H1 (cell line): ENCODE data around the gene NAGS. TPM values are rescaled to one million over a fixed set of nuclear protein-coding genes. Genes with fewer than 3 reads are reported as not detected.

Experiments used
- CTCF ChIA-PET: fragments of 300-600 bp; sonication (Branson Sonifier 250); formaldehyde crosslinking; loops from one replicate; lab custom pipeline; 2021; ENCODE audit not compliant: partially characterized antibody; lab: Charles Lee
- POLR2A ChIA-PET: fragments of 300-600 bp; sonication (Branson Sonifier 250); formaldehyde crosslinking; loops from one replicate; lab custom pipeline; 2021; ENCODE audit warnings: inconsistent platforms; ENCODE audit not compliant: partially characterized antibody; lab: Charles Lee
- DNase-seq, 2 experiments: peaks; one replicate each; pipeline versions ENCODE4 v3.0.0 to v3.0.0-alpha.2; 2010 to 2022; ENCODE audit warnings: low spot score in 2 of 2, low read depth in 1 of 2, mixed read lengths in 1 of 2
- FAIRE-seq: peaks from 2 replicates; lab custom pipeline; 2011; peaks lifted over from hg19 to GRCh38; lab: Jason Lieb, UNC
- H2AFZ ChIP-seq: 2 replicates; pipeline ENCODE4 v1.8.1; 2012; ENCODE audit warnings: low read length, inconsistent platforms
- H2AK5ac ChIP-seq: 2 replicates; pipeline ENCODE4 v1.6.1; 2013; ENCODE audit warnings: low read depth, low read length
- H2BK120ac ChIP-seq: replicated peaks from 2 replicates; pipeline ENCODE3; 2013; ENCODE audit warnings: low read depth, low read length, inconsistent platforms
- H2BK12ac ChIP-seq: 2 replicates; pipeline ENCODE4 v1.6.1; 2013; ENCODE audit warnings: low read depth, low read length
- H2BK15ac ChIP-seq: 2 replicates; pipeline ENCODE4 v1.6.1; 2013; ENCODE audit warnings: low read length
- H2BK20ac ChIP-seq: 2 replicates; pipeline ENCODE4 v1.6.1; 2013; ENCODE audit warnings: low read length
- H2BK5ac ChIP-seq: 2 replicates; pipeline ENCODE4 v1.6.1; 2013; ENCODE audit warnings: low read depth, low read length
- H3K14ac ChIP-seq: 2 replicates; pipeline ENCODE4 v1.6.1; 2013; ENCODE audit warnings: inconsistent platforms; ENCODE audit not compliant: insufficient read length
- H3K18ac ChIP-seq: 2 replicates; pipeline ENCODE4 v1.6.1; 2013; ENCODE audit warnings: low read length; ENCODE audit errors: extremely low read depth
- H3K23ac ChIP-seq: 2 replicates; pipeline ENCODE4 v1.6.1; 2013; ENCODE audit warnings: inconsistent platforms; ENCODE audit not compliant: insufficient read length
- H3K23me2 ChIP-seq: 2 replicates; pipeline ENCODE4 v1.6.1; 2013; ENCODE audit warnings: low read depth, low read length
- H3K27ac ChIP-seq: 2 replicates; pipeline ENCODE4 v1.6.1; 2011; ENCODE audit warnings: low read depth, low read length, inconsistent platforms
- H3K27me3 ChIP-seq, 4 experiments: replicated peaks in 1 of 4; 1 replicate in 1 of 4; 2 replicates in 3 of 4; pipeline versions ENCODE4 v1.6.1 to v1.8.1; 2011 to 2013; ENCODE audit warnings: low read length in 3 of 4, mild to moderate bottlenecking in 3 of 4, inconsistent platforms in 2 of 4, mixed read lengths in 2 of 4, moderate library complexity in 1 of 4; ENCODE audit not compliant: control insufficient read depth in 3 of 4, insufficient read depth in 3 of 4; ENCODE audit errors: extremely low read depth in 1 of 4
- H3K36me3 ChIP-seq, 4 experiments: 2 replicates each; pipeline versions ENCODE4 v1.6.1 to v1.8.1; 2011 to 2013; ENCODE audit warnings: mild to moderate bottlenecking in 4 of 4, low read length in 3 of 4, moderate library complexity in 2 of 4, control low read depth in 1 of 4, inconsistent platforms in 1 of 4; ENCODE audit not compliant: insufficient read depth in 4 of 4, control insufficient read depth in 2 of 4
- H3K4ac ChIP-seq: replicated peaks from 2 replicates; pipeline ENCODE3; 2013; ENCODE audit warnings: low read length, low read depth, mixed read lengths, inconsistent platforms; ENCODE audit not compliant: insufficient read length
- H3K4me1 ChIP-seq, 4 experiments: replicated peaks in 1 of 4; 1 replicate in 1 of 4; 2 replicates in 3 of 4; pipeline versions ENCODE4 v1.6.1 to v1.8.1; 2011 to 2013; ENCODE audit warnings: low read length in 3 of 4, inconsistent platforms in 2 of 4, mixed read lengths in 1 of 4; ENCODE audit not compliant: insufficient read depth in 4 of 4, control insufficient read depth in 3 of 4
- H3K4me2 ChIP-seq, 2 experiments: 2 replicates each; pipeline versions ENCODE4 v1.6.1 to v1.8.1; 2011 to 2013; ENCODE audit warnings: low read depth in 2 of 2, low read length in 2 of 2, control low read depth in 1 of 2, inconsistent platforms in 1 of 2, mild to moderate bottlenecking in 1 of 2; ENCODE audit not compliant: insufficient read depth in 1 of 2
- H3K4me3 ChIP-seq, 4 experiments: fragments of 200-600, 300-600 bp in 1 of 4; sonication (generic), shearing (Covaris generic), sonication (Bioruptor Twin) in 1 of 4; 2 replicates each; pipeline versions ENCODE4 v1.5.1 to v1.8.1; 2011 to 2016; ENCODE audit warnings: low read length in 4 of 4, low read depth in 3 of 4, control low read depth in 2 of 4, inconsistent platforms in 2 of 4, mild to moderate bottlenecking in 2 of 4, mixed read lengths in 1 of 4, moderate library complexity in 1 of 4; ENCODE audit not compliant: insufficient read depth in 2 of 4; ENCODE audit errors: extremely low read depth in 1 of 4
- H3K56ac ChIP-seq: replicated peaks from 2 replicates; pipeline ENCODE3; 2013; ENCODE audit warnings: low read depth, mild to moderate bottlenecking, mixed read lengths, low read length, inconsistent platforms; ENCODE audit not compliant: insufficient read length
- H3K79me1 ChIP-seq: 2 replicates; pipeline ENCODE4 v1.6.1; 2013; ENCODE audit warnings: low read depth, low read length, control low read depth
- H3K79me2 ChIP-seq, 2 experiments: 2 replicates each; pipeline versions ENCODE4 v1.6.1 to v1.8.1; 2012 to 2013; ENCODE audit warnings: low read length in 2 of 2, mild to moderate bottlenecking in 2 of 2, inconsistent platforms in 1 of 2; ENCODE audit not compliant: insufficient read depth in 2 of 2, control insufficient read depth in 1 of 2
- H3K9ac ChIP-seq, 4 experiments: replicated peaks in 1 of 4; 1 replicate in 1 of 4; 2 replicates in 3 of 4; pipeline versions ENCODE4 v1.6.1 to v1.8.1; 2011 to 2013; ENCODE audit warnings: low read depth in 3 of 4, low read length in 3 of 4, control low read depth in 2 of 4, mild to moderate bottlenecking in 2 of 4, moderate library complexity in 2 of 4, inconsistent platforms in 1 of 4; ENCODE audit errors: extremely low read depth in 1 of 4
- H3K9me3 ChIP-seq, 2 experiments: 2 replicates each; pipeline versions ENCODE4 v1.6.1 to v1.8.1; 2012 to 2013; ENCODE audit warnings: mild to moderate bottlenecking in 2 of 2, moderate library complexity in 2 of 2, control low read depth in 1 of 2, inconsistent platforms in 1 of 2, low read depth in 1 of 2, low read length in 1 of 2, mixed read lengths in 1 of 2; ENCODE audit not compliant: insufficient read depth in 2 of 2
- H4K20me1 ChIP-seq, 2 experiments: replicated peaks in 1 of 2; 2 replicates each; pipeline versions ENCODE3 to v1.8.1; 2011 to 2013; ENCODE audit warnings: inconsistent platforms in 2 of 2, low read length in 2 of 2, mild to moderate bottlenecking in 1 of 2; ENCODE audit not compliant: insufficient read depth in 2 of 2, control insufficient read depth in 1 of 2
- H4K5ac ChIP-seq: 2 replicates; pipeline ENCODE4 v1.6.1; 2013; ENCODE audit warnings: low read length, low read depth, mixed read lengths, inconsistent platforms; ENCODE audit not compliant: insufficient read length
- H4K8ac ChIP-seq: 2 replicates; pipeline ENCODE4 v1.8.0; 2013; ENCODE audit warnings: mild to moderate bottlenecking, moderate library complexity, low read length, inconsistent platforms; ENCODE audit not compliant: insufficient read depth; ENCODE audit errors: extremely low read depth
- H4K91ac ChIP-seq: replicated peaks from 2 replicates; pipeline ENCODE3; 2013; ENCODE audit warnings: low read length, mixed read lengths, inconsistent platforms; ENCODE audit not compliant: insufficient read length
- ATF3 ChIP-seq: IDR thresholded peaks from 2 replicates; pipeline ENCODE4 v1.6.1; 2011; ENCODE audit warnings: low read depth, mild to moderate bottlenecking, low read length; ENCODE audit not compliant: insufficient read depth
- CREB1 ChIP-seq: IDR thresholded peaks from 2 replicates; pipeline ENCODE4 v1.6.1; 2012; ENCODE audit warnings: inconsistent platforms
- FOSL1 ChIP-seq: IDR thresholded peaks from 2 replicates; pipeline ENCODE4 v1.6.1; 2011; ENCODE audit warnings: mild to moderate bottlenecking, low read depth, low read length, moderate library complexity; ENCODE audit not compliant: insufficient read depth
- MAFK ChIP-seq: IDR thresholded peaks from 2 replicates; pipeline ENCODE4 v1.6.1; 2012; ENCODE audit warnings: low read depth, mild to moderate bottlenecking, improper control_type of control experiment, low read length
- PHF8 ChIP-seq: fragments of 200-600 bp; sonication (generic); conservative IDR thresholded peaks from 2 replicates; pipeline ENCODE4 v1.7.1; 2012; ENCODE audit warnings: low read depth, mild to moderate bottlenecking, inconsistent platforms, low read length, moderate library complexity
- SIRT6 ChIP-seq: IDR thresholded peaks from one replicate; pipeline ENCODE4 v1.7.1; 2012; ENCODE audit warnings: low read length, inconsistent platforms
- TCF12 ChIP-seq: IDR thresholded peaks from 2 replicates; pipeline ENCODE4 v1.6.1; 2011; ENCODE audit warnings: low read depth, mild to moderate bottlenecking, low read length
- WGBS, 2 experiments: shearing (Covaris generic) in 1 of 2; methylation state at CpG; one replicate each; pipeline versions ENCODE4 v1.1.6 to v1.1.7; 2013 to 2015; ENCODE audit warnings: low lambda C conversion rate in 2 of 2, mixed read lengths in 2 of 2, inconsistent platforms in 1 of 2, low coverage in 1 of 2, missing lambda C conversion rate in 1 of 2; ENCODE audit not compliant: insufficient replicate concordance in 2 of 2, insufficient coverage in 1 of 2, insufficient read length in 1 of 2; ENCODE audit errors: extremely low coverage in 1 of 2, missing lambda C conversion rate in 1 of 2; 5-methylcytosine and 5-hydroxymethylcytosine counted together
- polyA plus RNA-seq, 7 experiments: library from polyadenylated mRNA; depleted of rRNA in 3 of 7; stranded (reverse) in 5 of 7; unstranded in 2 of 7; fragments of >200 nt in 5 of 7; fragments of 200-250 nt in 2 of 7; gene quantifications; 1 replicate in 5 of 7; 2 replicates in 1 of 7; 4 replicates in 1 of 7; pipeline versions ENCODE4 v1.2.1 to v1.2.3, GENCODE V29; 2011 to 2013; ENCODE audit warnings: missing spikeins in 2 of 7, mixed read lengths in 2 of 7
- total RNA-seq: library from RNA; stranded (reverse); fragmentation: NEBNext Ultra II Directional; extraction: Animal tissue kit (Norgen Biotek cat#: 25700); gene quantifications from 2 replicates; pipeline ENCODE4 v1.2.1, GENCODE V29; 2021

The NAGS gene
- total and polyA plus RNA-seq, 2 of the 8 experiments (the other 6 are each of a cell fraction or from before 2014, with no cell fraction given): 4.0 to 5.1 TPM

DNA sequence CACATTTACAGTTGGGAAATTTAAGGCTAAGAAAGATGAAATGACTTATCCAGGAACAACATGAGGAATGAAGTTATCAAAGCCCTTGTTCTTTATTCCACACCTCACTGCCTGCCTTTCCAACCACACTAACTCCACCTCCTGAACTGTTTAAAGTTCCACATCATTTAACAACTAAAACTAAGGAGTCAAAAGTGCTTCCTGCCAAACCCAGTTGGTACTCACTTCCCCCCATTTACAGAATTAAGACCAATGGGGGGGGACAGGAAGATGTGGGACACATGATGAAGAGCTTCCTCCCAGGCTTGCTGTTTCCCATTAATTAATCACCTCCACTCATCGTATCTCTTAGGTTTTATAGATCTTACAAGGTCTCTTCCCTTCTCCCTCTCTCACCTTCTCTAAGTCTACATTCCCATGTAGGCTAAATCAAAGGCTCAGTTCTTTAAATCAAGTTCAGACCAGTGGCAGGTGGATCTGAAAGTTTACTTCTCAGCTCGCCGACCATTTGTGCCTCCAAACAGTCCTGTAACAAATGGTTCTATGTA lies 29.5 kb downstream of the NAGS start:
- H3K23me2 ChIP-seq: no peaks in the 10 kb centered on the region
- H2BK5ac ChIP-seq: no peak overlapping the region
- no peaks in the 10 kb centered on the region for H3K9me3 ChIP-seq
- no peak overlapping the region for H3K9ac ChIP-seq
- no peak overlapping the region for H4K8ac ChIP-seq
- no peak overlapping the region for H3K56ac ChIP-seq
- H3K14ac ChIP-seq: no peak overlapping the region
- H3K23ac ChIP-seq: no peak overlapping the region
- no peak overlapping the region for H2AFZ ChIP-seq
- no peak overlapping the region for H4K5ac ChIP-seq
- no peak overlapping the region for H4K91ac ChIP-seq
- no peak overlapping the region for H2BK20ac ChIP-seq
- no peaks in the 10 kb centered on the region for H3K27me3 ChIP-seq
- H3K4ac ChIP-seq: no peak overlapping the region
- H3K4me2 ChIP-seq: no peak overlapping the region
- no peak for FAIRE-seq
- H4K20me1 ChIP-seq: peaks cover 2 to 19% of the 10 kb centered on the region in 2 experiments
- 87% methylated on average over 3 of the region's 3 CpGs; no CpG with 5 or more reads in 1 of the 2 experiments for WGBS, 2 experiments
- CTCF ChIA-PET: interaction anchor here (0.6 kb wide), 1 partner anchor 868 kb away, joined by 3 read pairs; no protein-coding TSS in a partner anchor
- H3K4me1 ChIP-seq: no peaks in the 10 kb centered on the region
- no peak overlapping the region for H3K4me3 ChIP-seq
- TF ChIP-seq FOSL1 (no peak), CREB1 (no peak), TCF12 (no peak), SIRT6 (no peak), PHF8 (no peak), MAFK (no peak), ATF3 (no peak)
- TF ChIP-seq, all 59 proteins: peak for 0
- POLR2A ChIA-PET: interaction anchor here (0.7 to 3.1 kb wide), 6 partner anchors 9 to 38 kb away, joined by 3 to 14 read pairs (median 4); partner anchors contain the start of gene LSM12
- Histone ChIP-seq H2AK5ac (no peak overlapping the region), H2BK12ac (no peak overlapping the region), H3K79me1 (no peaks in the 10 kb centered on the region; the same call in 1 of the 2 replicates), H2BK120ac (no peak overlapping the region), H3K18ac (no peak overlapping the region), H3K27ac (no peak overlapping the region), H3K36me3 (peaks cover 25 to 66% (median 45%) of the 10 kb centered on the region in 4 experiments), H2BK15ac (no peak overlapping the region), H3K79me2 (peaks cover 0 to 4% of the 10 kb centered on the region in 2 experiments; a peak in 2 of 4 replicates)
- DNase-seq: no peak
